Measurements from ENCODE around the gene RPIA.
"Not testable (repeated sequence)": the region's sequence is repeated elsewhere in the genome, so short reads cannot be mapped to it uniquely, and the experiment has no call there.

The RPIA gene

GRCh38 chr2:88795932-88796331, 104.5 kb downstream of the RPIA start:
- not testable (repeated sequence) for DNase-seq

GRCh38 chr2:88796523-88796922, 105.0 kb downstream of the RPIA start:
- not testable (repeated sequence) for DNase-seq

- not testable (repeated sequence) for DNase-seq
These were observed 105.7 kb downstream of the RPIA start for GRCh38 chr2:88797164-88797563.

Data from central memory CD4-positive, alpha-beta T cell (primary cell).